GM19025 (cell line): ENCODE measurements around the gene HNF4A.
"Not testable (repeated sequence)": the region's sequence is repeated elsewhere in the genome, so short reads cannot be mapped to it uniquely, and the experiment has no call there.

ENCODE experiments used
- ATAC-seq: cut with Tn5 transposase; IDR thresholded peaks from one replicate; pipeline ENCODE4 v1.9.1; 2021; ENCODE audit warnings: mild to moderate bottlenecking, low read depth, moderate library complexity; ENCODE audit not compliant: unreplicated experiment

Gene HNF4A

GRCh38 chr20:44461142-44461802 lies 105.8 kb downstream of the HNF4A start:
- no peak for ATAC-seq

- ATAC-seq: no peak
Observed at GRCh38 chr20:44461803-44462174, 106.3 kb downstream of the HNF4A start.

DNA sequence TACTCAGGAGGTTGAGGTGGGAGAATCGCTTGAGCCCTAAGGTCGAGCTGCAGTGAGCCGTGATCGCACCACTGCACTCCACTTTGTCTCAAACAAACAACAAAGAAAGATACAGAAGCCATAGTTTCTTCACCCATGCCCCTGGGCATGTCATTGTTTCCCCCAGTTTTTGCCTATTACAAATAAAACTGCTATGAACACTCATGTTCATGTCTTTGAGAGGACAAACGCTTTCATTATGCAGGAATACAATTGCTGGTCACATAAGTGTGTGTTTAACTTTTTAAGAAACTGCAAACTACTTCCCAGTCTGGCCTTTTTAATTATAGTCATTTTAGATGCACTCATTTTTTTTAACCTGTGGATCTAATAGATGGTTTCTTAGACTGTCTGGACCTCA lies 108.0 kb downstream of the HNF4A start:
- no peak for ATAC-seq

- no peak for ATAC-seq
Observed at GRCh38 chr20:44464514-44464913, 109.0 kb downstream of the HNF4A start.

- ATAC-seq: no peak
Observed at GRCh38 chr20:44465001-44465560, 109.6 kb downstream of the HNF4A start.

DNA sequence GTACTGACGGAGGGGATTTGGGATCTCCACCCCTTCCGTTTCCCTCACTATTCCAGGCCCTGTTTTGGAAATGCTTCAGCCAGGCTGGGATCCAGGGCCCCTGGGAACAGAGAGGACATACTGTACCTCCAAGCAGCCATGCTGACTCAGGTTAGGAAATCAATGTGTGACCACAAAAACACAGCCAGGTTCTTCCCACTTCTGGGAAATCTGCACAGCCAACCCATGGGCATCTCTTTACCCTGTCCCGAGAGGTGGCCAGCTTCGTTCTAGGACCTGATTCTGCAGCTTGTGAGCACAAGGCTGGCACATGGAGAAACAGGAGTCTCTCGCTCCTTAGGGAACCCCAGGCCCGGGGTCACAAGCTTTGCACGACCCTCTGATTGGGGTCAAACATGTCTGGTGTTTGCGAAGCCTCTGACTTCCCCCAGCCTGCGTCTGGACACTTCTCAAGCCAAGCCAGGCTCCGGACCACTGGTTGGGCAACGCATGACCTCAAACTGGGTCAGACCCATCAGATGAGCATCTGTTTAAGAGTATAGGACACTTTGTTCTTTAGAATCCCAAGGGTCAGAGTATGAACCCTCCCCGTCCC lies 111.9 kb downstream of the HNF4A start:
- no peak for ATAC-seq

- no peak for ATAC-seq
Observed at GRCh38 chr20:44468044-44468782, 112.7 kb downstream of the HNF4A start.

- ATAC-seq: no peak
Observed at GRCh38 chr20:44470327-44470726, 114.8 kb downstream of the HNF4A start.

GRCh38 chr20:44471481-44471882 lies 116.0 kb downstream of the HNF4A start:
- ATAC-seq: no peak

DNA sequence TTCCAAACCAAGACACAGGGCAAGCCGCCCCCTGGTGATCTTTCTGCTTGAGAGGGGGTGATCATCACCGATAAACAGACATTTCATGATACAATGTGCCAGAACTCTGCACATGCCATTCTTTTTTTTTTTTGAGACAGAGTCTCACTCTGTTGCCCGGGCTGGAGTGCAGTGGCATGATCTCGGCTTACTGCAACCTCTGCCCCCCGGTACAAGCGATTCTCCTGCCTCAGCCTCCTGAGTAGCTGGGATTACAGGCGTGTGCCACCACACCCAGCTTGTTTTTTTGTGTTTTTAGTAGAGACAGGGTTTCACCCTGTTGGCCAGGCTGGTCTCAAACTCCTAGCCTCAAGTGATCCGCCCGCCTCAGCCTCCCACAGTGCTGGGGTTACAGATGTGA lies 116.8 kb downstream of the HNF4A start:
- ATAC-seq: not testable (repeated sequence)

DNA sequence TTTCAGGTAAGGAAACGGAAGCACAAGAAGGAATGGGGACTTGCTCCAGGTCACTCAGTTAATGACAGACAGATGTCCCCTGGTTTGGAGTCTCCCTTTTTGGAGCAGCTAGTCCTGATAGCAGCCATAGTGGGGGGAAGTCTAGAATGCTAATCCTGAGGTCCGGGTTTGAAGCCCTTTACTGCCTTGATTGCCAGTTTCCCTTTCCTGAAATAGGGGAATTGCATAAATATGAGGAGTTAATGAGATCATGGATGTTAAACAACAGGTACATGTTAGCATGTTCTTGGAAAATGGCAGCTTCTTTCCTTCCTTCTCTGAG lies 119.8 kb downstream of the HNF4A start:
- ATAC-seq: no peak

DNA sequence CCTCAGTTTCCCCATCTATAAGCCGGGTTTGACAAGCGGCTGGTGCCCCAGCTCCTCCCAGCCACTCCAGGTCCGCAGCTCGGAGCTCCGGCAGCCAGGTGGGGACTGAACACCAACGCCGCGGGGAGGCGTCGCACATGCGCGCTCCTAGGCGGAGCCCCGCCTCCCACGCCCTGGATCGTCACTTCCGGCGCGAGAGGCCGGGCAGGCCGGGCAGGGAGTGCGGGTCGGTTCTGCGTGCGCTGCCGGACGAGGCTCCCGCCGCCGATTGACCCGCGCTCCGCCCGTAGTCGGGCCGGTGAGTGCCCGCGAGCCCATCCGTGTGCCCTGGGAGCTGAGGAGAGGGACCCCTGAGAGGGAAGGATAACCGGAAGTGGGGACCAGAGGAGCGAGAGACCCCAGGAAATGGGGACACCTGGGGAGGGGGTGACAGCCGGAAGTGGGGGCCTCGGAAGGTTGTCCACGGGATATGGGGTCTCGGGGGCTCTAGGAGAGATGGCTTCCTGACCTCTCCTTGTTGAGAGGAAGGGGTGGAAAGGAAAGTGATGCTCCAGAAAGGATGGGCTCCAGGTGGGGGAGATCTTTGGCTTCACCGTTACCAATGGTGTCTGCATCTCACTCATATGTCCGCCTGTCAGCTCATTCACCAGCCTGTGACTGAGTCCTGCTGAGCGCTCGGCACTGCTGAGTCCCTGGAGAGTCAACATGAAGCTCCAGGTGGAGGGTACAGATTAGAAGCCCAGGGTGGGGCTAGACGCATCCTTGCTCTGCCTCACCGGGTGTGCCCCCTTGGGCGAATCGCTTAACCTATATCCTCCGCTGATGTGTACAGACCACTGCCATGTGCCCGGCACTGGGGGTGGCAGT lies 120.4 kb downstream of the HNF4A start, which contains the start of gene TTPAL:
TSS of gene TTPAL (plus strand) at position 181 of the 867 bp plus-strand sequence. CDS start 4,126 bp downstream, outside the sequence.
- peak; percentile 92 for ATAC-seq

- no peak for ATAC-seq
Observed at GRCh38 chr20:44477151-44477550, 121.7 kb downstream of the HNF4A start.

- no peak for ATAC-seq
Observed at GRCh38 chr20:44478206-44478605, 122.7 kb downstream of the HNF4A start.

GRCh38 chr20:44479643-44480042 lies 124.1 kb downstream of the HNF4A start:
- ATAC-seq: no peak

GRCh38 chr20:44480097-44480496 lies 124.6 kb downstream of the HNF4A start:
- ATAC-seq: no peak

GRCh38 chr20:44481719-44482416 lies 126.4 kb downstream of the HNF4A start:
- no peak for ATAC-seq

DNA sequence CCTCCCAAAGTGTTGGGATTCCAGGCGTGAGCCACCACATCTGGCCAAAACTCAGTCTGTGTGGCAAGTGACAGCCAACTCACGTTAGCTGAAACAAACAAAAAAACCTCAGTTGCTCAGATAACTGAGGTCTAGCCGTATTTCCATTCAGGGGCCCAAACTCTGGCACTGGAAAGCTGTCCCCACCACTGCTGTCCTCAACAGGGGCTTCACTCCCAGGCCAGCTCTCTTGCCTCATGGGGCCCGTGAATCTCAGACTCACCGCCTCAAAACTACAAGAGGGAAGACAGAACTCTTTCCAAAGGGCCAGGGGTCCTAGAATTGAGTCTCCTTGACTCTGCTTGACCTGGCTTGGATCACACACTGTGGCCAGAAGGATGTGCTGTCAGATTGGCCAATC lies 127.6 kb downstream of the HNF4A start:
- ATAC-seq: no peak
